ENCODE data around the gene HIVEP3.

- TF ChIP-seq POLR2A (IDR thresholded peaks at IDR 0.05; ENCODE audit: low read length) = no peak
- no peak for TF ChIP-seq GATA1 (IDR thresholded peaks at IDR 0.05; ENCODE audit: low read depth, low read length)
Observed at GRCh38 chr1:41659903-41660302, 258.8 kb downstream of the HIVEP3 start.

Measured in erythroblast (primary cell).